ENCODE data around the gene TEKT3.

Gene TEKT3

DNA sequence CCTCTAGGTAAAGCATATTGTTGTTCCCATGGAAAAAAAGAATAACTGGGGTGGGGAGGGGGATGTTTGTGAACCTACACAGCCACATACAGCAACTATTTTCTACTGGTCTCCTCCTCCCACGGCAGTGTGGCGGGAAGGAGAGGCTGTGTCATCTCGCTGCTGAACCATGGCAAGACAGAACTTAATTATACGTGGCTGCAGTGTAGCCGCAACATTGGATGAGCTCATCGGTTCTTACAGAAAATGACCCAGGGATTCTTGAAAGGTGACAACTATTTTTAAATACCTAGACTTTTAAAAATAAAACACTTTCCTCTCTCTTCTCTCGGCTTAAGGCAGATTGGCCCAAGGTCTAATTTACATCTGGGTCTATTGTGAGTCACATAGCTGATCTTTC is 19.8 kb upstream of the TEKT3 start:
- no peak for DNase-seq (ENCODE audit: low spot score)
- TF ChIP-seq, protein P1, sequence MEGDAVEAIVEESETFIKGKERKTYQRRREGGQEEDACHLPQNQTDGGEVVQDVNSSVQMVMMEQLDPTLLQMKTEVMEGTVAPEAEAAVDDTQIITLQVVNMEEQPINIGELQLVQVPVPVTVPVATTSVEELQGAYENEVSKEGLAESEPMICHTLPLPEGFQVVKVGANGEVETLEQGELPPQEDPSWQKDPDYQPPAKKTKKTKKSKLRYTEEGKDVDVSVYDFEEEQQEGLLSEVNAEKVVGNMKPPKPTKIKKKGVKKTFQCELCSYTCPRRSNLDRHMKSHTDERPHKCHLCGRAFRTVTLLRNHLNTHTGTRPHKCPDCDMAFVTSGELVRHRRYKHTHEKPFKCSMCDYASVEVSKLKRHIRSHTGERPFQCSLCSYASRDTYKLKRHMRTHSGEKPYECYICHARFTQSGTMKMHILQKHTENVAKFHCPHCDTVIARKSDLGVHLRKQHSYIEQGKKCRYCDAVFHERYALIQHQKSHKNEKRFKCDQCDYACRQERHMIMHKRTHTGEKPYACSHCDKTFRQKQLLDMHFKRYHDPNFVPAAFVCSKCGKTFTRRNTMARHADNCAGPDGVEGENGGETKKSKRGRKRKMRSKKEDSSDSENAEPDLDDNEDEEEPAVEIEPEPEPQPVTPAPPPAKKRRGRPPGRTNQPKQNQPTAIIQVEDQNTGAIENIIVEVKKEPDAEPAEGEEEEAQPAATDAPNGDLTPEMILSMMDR (IDR thresholded peaks at IDR 0.05; ENCODE audit: borderline replicate concordance, control extremely low read depth, extremely low read depth, insufficient read depth, missing control alignments) = no peak
- in situ Hi-C loops (cut with MboI; ENCODE audit: low sequenced_read_pairs, unreplicated experiment) = no loop called here

DNA sequence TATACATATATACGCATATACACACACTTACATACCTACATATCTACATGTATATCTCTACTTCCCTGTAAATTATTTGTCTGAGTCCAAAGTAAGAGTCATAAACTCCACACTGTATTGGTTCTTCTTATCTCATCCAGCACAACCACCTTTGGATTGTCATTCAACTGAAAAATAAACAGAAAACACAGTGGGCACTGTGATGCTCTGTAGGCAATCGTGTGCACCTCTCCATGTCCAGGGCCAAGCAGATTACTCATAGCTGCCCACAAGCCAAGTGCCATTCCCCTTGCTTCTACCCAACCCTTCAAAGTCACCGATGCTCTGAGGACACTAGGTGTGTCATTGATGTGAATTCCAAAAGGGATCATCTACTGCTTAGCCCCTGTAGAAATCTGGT is 12.9 kb upstream of the TEKT3 start:
- DNase-seq (ENCODE audit: low spot score) = no peak
- TF ChIP-seq, protein P1 (IDR thresholded peaks at IDR 0.05; ENCODE audit: borderline replicate concordance, control extremely low read depth, extremely low read depth, insufficient read depth, missing control alignments) = no peak
- in situ Hi-C loops (cut with MboI; ENCODE audit: low sequenced_read_pairs, unreplicated experiment) = no loop called here

DNA sequence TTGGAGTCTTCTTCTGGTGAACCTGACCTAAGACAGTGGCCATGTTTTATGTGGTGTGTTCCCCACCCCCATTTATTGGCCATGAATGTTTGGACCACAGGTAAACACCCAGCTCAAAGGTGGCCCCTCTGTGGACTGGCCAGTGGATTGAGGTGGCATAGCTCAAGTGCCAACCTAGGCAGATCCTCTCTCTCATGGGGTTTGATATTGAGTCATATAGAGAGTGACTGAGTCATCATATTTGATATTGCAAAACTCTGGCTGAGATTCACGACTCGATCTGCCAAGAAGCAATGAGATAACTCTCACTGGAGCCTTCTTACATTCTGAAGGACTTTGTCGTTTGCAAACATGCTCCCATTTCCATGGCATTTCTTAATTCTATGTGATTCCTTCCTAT is 10.5 kb upstream of the TEKT3 start:
- TF ChIP-seq, protein P1 (IDR thresholded peaks at IDR 0.05; ENCODE audit: borderline replicate concordance, control extremely low read depth, extremely low read depth, insufficient read depth, missing control alignments) = no peak
- DNase-seq (ENCODE audit: low spot score) = no peak
- in situ Hi-C loops (cut with MboI; ENCODE audit: low sequenced_read_pairs, unreplicated experiment) = no loop called here

DNA sequence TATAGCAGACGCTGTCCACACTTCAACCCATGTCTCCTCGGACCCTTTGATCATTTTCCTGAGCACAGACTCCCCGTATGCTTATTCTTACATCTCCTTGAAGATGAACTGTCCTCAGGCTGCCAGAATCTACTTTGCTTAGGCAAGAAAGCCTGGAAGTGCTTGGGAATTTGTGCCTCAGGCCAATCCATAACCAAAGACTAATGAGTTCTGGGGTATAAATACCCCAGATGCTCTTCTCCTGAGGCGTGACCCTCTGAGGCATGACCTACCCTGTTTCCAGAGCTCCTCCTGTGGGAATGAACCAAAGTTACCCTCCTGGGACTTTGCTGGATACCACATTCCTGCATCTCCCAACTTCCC is 10.1 kb upstream of the TEKT3 start:
- TF ChIP-seq, protein P1 (IDR thresholded peaks at IDR 0.05; ENCODE audit: borderline replicate concordance, control extremely low read depth, extremely low read depth, insufficient read depth, missing control alignments) = no peak
- in situ Hi-C loops (cut with MboI; ENCODE audit: low sequenced_read_pairs, unreplicated experiment) = no loop called here
- no peak for DNase-seq (ENCODE audit: low spot score)

DNA sequence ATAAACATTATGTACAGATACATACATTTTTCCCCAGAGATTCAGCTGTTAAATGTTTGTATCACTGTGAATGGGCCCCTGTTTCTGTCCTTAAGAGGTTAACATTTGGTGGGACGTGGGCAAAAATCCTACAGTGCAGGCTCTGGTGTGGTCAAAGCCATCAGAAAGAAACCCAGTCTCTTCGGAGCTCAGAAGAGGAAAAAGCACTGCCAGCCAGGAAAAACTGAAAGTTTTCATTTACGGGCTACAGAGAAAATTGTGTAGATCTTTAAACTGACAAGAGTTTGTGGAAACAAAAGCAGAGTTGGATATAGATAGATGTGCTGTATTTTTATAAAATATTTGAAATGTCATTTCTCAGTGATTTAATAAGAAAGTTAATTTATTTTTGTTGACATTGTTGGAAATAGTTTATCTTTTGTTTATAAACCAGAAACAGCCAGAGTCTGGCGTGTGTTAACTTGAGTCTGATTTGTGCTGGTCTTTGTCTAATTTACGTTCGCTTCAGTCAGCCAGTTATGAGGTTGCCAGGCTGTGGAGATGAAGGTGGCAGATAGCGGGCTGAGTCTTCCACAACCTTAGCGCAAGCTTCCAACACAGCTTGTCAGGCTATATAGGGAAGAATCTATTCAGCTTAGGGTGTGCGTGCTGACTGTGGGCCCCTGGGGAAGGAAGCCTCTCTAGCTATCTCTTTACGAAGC is 9.5 kb upstream of the TEKT3 start:
- in situ Hi-C loops (cut with MboI; ENCODE audit: low sequenced_read_pairs, unreplicated experiment) = no loop called here
- no peak for DNase-seq (ENCODE audit: low spot score)
- TF ChIP-seq, protein P1 (IDR thresholded peaks at IDR 0.05; ENCODE audit: borderline replicate concordance, control extremely low read depth, extremely low read depth, insufficient read depth, missing control alignments) = no peak

DNA sequence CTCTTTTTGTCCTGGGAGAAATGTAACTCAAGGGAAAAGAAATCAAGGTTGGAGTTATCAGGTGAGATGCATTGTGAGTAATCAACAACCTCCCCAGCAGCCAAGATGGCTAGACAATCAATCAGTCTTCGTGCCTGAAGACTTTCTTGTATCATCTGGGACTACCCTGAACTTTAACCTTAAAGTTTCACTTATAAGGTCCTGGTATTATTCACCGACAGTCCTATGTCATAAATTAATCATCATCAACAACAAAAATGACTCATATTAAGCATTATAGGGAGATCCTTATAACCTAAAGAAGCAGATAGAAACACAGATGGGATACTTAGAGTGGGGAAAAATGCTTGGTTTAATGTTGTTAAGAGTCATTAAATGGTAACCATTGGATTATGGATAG is 7.7 kb upstream of the TEKT3 start:
- TF ChIP-seq, protein P1 (IDR thresholded peaks at IDR 0.05; ENCODE audit: borderline replicate concordance, control extremely low read depth, extremely low read depth, insufficient read depth, missing control alignments) = no peak
- DNase-seq (ENCODE audit: low spot score) = no peak
- in situ Hi-C loops (cut with MboI; ENCODE audit: low sequenced_read_pairs, unreplicated experiment) = no loop called here
